BJ (cell line): ENCODE measurements around the gene PIK3R2. TPM values are rescaled to one million over a fixed set of nuclear protein-coding genes. Genes with fewer than 3 reads are reported as not detected.

Experiments
- CTCF ChIA-PET: fragments of 350-600 bp; formaldehyde crosslinking; extraction: SDS; loops from one replicate; lab custom pipeline; 2021; ENCODE audit warnings: antibody characterized with exemption, inconsistent platforms; lab: Yijun Ruan, JAX
- POLR2A ChIA-PET: fragments of 300-600 bp; sonication (Branson Sonifier 250); formaldehyde crosslinking; extraction: SDS; loops from one replicate; lab custom pipeline; 2021; ENCODE audit warnings: antibody characterized with exemption; lab: Charles Lee
- DNase-seq: peaks from one replicate; pipeline ENCODE4 v3.0.0-alpha.2; 2011; ENCODE audit warnings: low read depth
- H3K27me3 ChIP-seq: 2 replicates; pipeline ENCODE4 v1.6.0; 2011; ENCODE audit warnings: low read length; ENCODE audit not compliant: control insufficient read depth, insufficient read depth
- H3K36me3 ChIP-seq: 2 replicates; pipeline ENCODE4 v1.5.1; 2011; ENCODE audit warnings: low read length; ENCODE audit not compliant: control insufficient read depth, insufficient read depth
- H3K4me3 ChIP-seq: 2 replicates; pipeline ENCODE4 v1.5.1; 2011; ENCODE audit warnings: low read depth, mild to moderate bottlenecking, control low read depth, low read length
- polyA plus RNA-seq: library from polyadenylated mRNA; depleted of rRNA; stranded (reverse); fragments of >200 nt; gene quantifications from 2 replicates; pipeline ENCODE4 v1.2.3, GENCODE V29; 2011
- TF ChIP-seq, protein P1 (sequence below): IDR thresholded peaks from 2 replicates; pipeline ENCODE4 v1.5.1; 2011; ENCODE audit warnings: low read depth, mild to moderate bottlenecking, control low read depth, inconsistent platforms, low read length, moderate library complexity; ENCODE audit not compliant: insufficient read depth

The PIK3R2 gene
- polyA plus RNA-seq, 1 experiment: 17.4 TPM

- CTCF ChIA-PET: interaction anchor here (1.0 kb wide), 1 partner anchor 14 kb away, joined by 3 read pairs; no protein-coding TSS in a partner anchor
- Histone ChIP-seq H3K36me3 (peaks cover 16% of the 10 kb centered on the region), H3K4me3 (no peak overlapping the region), H3K27me3 (no peaks in the 10 kb centered on the region)
- DNase-seq: no peak
- POLR2A ChIA-PET: no interaction called here
- TF ChIP-seq, protein P1, sequence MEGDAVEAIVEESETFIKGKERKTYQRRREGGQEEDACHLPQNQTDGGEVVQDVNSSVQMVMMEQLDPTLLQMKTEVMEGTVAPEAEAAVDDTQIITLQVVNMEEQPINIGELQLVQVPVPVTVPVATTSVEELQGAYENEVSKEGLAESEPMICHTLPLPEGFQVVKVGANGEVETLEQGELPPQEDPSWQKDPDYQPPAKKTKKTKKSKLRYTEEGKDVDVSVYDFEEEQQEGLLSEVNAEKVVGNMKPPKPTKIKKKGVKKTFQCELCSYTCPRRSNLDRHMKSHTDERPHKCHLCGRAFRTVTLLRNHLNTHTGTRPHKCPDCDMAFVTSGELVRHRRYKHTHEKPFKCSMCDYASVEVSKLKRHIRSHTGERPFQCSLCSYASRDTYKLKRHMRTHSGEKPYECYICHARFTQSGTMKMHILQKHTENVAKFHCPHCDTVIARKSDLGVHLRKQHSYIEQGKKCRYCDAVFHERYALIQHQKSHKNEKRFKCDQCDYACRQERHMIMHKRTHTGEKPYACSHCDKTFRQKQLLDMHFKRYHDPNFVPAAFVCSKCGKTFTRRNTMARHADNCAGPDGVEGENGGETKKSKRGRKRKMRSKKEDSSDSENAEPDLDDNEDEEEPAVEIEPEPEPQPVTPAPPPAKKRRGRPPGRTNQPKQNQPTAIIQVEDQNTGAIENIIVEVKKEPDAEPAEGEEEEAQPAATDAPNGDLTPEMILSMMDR: no peak
These were observed 15.2 kb upstream of the PIK3R2 start for GRCh38 chr19:18137657-18138339.

DNA sequence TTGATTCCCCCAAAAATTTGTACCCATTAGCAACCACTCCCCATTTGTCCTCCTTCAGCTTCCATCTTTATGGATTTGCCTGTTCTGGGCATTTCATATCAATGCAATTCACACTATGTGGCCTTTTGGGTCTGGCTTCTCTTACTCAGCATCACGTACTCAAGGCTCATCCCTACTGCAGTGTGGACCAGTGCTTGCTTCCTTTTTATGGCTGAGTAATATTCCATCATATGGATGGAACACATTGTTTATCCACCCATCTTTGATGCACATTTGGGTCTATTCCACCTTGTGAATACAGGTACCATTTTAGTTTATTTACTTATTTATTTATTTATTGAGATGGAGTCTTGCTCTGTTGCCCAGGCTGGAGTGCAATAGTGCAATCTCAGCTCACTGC lies 12.5 kb upstream of the PIK3R2 start:
- CTCF ChIA-PET: interaction anchor here (1.0 to 1.7 kb wide), 2 partner anchors 11 to 117 kb away, joined by 3 to 5 read pairs; no protein-coding TSS in a partner anchor
- no peak overlapping the region for H3K4me3 ChIP-seq
- no peak for DNase-seq
- no peaks in the 10 kb centered on the region for H3K27me3 ChIP-seq
- POLR2A ChIA-PET: no interaction called here
- peaks cover 23% of the 10 kb centered on the region for H3K36me3 ChIP-seq
- TF ChIP-seq, protein P1: no peak

DNA sequence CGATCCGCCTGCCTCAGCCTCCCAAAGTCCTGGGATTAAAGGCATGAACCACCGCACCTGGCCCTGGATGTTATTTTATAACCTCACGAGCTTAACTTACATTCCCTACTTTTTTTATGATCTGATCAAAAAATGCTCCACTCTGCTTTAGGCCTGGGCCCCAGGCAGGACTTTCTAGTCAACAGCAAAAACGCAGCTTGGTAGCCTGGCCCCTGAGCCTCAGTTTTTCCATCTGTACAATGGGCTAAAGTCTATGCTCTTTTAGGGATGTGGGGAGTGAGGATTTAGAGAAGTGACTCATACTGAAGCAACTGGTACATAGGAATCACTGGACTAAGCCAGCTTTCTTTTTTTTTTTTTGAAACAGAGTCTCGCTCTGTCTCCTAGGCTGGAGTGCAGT lies 11.9 kb upstream of the PIK3R2 start:
- no peaks in the 10 kb centered on the region for H3K27me3 ChIP-seq
- H3K4me3 ChIP-seq: no peak overlapping the region
- ChIA-PET CTCF (interaction anchor here (0.8 to 1.7 kb wide), 3 partner anchors 11 to 27 kb away, joined by 3 to 5 read pairs (median 4); no protein-coding TSS in a partner anchor), POLR2A (no interaction called here)
- TF ChIP-seq, protein P1: no peak
- no peak for DNase-seq
- H3K36me3 ChIP-seq: peaks cover 28% of the 10 kb centered on the region

GRCh38 chr19:18143902-18144301 lies 9.1 kb upstream of the PIK3R2 start:
- TF ChIP-seq, protein P1: no peak
- H3K4me3 ChIP-seq: no peak overlapping the region
- ChIA-PET CTCF (interaction anchor here (1.8 kb wide), 1 partner anchor 31 kb away, joined by 6 read pairs; no protein-coding TSS in a partner anchor), POLR2A (no interaction called here)
- no peaks in the 10 kb centered on the region for H3K27me3 ChIP-seq
- peaks cover 27% of the 10 kb centered on the region for H3K36me3 ChIP-seq
- no peak for DNase-seq

DNA sequence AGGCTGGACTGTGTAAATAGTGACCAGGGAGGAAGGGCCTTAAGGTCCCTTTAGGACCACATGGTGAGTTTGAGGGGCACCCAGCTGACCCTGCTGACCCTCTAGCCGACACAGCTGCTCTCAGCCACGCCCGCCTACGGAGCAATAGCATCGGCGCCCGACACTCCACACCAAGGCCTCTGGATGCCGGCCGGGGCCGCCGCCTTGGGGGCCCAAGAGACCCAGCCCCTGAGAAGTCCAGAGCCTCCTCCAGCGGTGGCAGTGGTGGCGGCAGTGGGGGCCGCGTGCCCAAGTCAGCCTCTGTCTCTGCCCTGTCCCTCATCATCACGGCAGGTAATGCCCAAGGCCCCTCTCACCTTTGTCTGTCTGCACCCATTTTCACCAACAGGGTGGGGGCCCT lies 8.6 kb upstream of the PIK3R2 start:
- ChIA-PET CTCF (no interaction called here), POLR2A (no interaction called here)
- TF ChIP-seq, protein P1: no peak
- DNase-seq: no peak
- Histone ChIP-seq H3K27me3 (no peaks in the 10 kb centered on the region), H3K36me3 (peaks cover 28% of the 10 kb centered on the region), H3K4me3 (no peak overlapping the region)
